B cell (primary cell): ENCODE data around the gene TUBAL3. TPM values are rescaled to one million over a fixed set of nuclear protein-coding genes. Genes with fewer than 3 reads are reported as not detected.

Source experiments
- ATAC-seq: fragments of 200-7000 bp; cut with Tn5 transposase; one replicate; pipeline ENCODE4 v1.10.0; 2021; ENCODE audit warnings: low read depth, mild to moderate bottlenecking, moderate number of reproducible peaks, moderate library complexity
- CTCF ChIA-PET: fragments of 350-600 bp; sonication (Branson Sonifier 250); formaldehyde crosslinking; loops from one replicate; lab custom pipeline; 2021; ENCODE audit warnings: antibody characterized with exemption, inconsistent platforms; lab: Charles Lee
- POLR2A ChIA-PET: fragments of 350-600 bp; sonication (Branson Sonifier 250); formaldehyde crosslinking; loops from one replicate; lab custom pipeline; 2021; ENCODE audit warnings: antibody characterized with exemption; lab: Charles Lee
- DNase-seq: peaks from one replicate; pipeline ENCODE4 v3.0.0; 2013
- H2AFZ ChIP-seq: 2 replicates; pipeline ENCODE4 v1.6.1; 2012; ENCODE audit warnings: mild to moderate bottlenecking, low read depth, low read length; ENCODE audit not compliant: insufficient read depth, poor library complexity, severe bottlenecking
- H3K27ac ChIP-seq, 2 donors: 1 replicate in 1 of 2; 2 replicates in 1 of 2; pipeline ENCODE4 v1.5.1; 2012 to 2013; ENCODE audit warnings: low read length in 2 of 2, mild to moderate bottlenecking in 2 of 2, moderate library complexity in 1 of 2
- H3K27me3 ChIP-seq, 4 experiments: fragments of 200-600 bp in 1 of 4; sonication (generic) in 1 of 4; replicated peaks in 1 of 4; 1 replicate in 2 of 4; 2 replicates in 2 of 4; pipeline versions ENCODE4 v1.6.1 to v1.7.0; 2013 to 2016; ENCODE audit warnings: low read length in 3 of 4, mild to moderate bottlenecking in 2 of 4, mixed read lengths in 1 of 4, moderate library complexity in 1 of 4; ENCODE audit not compliant: insufficient read depth in 4 of 4, control insufficient read depth in 3 of 4; ENCODE audit errors: control extremely low read depth in 1 of 4
- H3K36me3 ChIP-seq, 2 experiments: replicated peaks in 1 of 2; 1 replicate in 1 of 2; 2 replicates in 1 of 2; pipeline versions ENCODE4 v1.6.1 to v1.7.1; 2013; ENCODE audit warnings: low read length in 1 of 2; ENCODE audit not compliant: insufficient read depth in 2 of 2, control insufficient read depth in 1 of 2; ENCODE audit errors: control extremely low read depth in 1 of 2, extremely low read depth in 1 of 2
- H3K4me1 ChIP-seq, 2 donors: fragments of 200-600 bp in 1 of 2; sonication (generic) in 1 of 2; 1 replicate in 1 of 2; 2 replicates in 1 of 2; pipeline versions ENCODE4 v1.5.1 to v1.6.1; 2013 to 2017; ENCODE audit warnings: low read length in 2 of 2; ENCODE audit not compliant: control insufficient read depth in 2 of 2, insufficient read depth in 2 of 2
- H3K4me2 ChIP-seq: replicated peaks from 2 replicates; pipeline ENCODE3; 2012; ENCODE audit warnings: mild to moderate bottlenecking, low read depth, low read length; ENCODE audit not compliant: poor library complexity, severe bottlenecking
- H3K4me3 ChIP-seq, 5 experiments: fragments of 200-600 bp in 1 of 5; sonication (generic) in 1 of 5; 1 replicate in 3 of 5; 2 replicates in 2 of 5; pipeline versions ENCODE4 v1.5.1 to v1.7.0; 2011 to 2016; ENCODE audit warnings: low read length in 4 of 5, mild to moderate bottlenecking in 4 of 5, low read depth in 2 of 5, control low read depth in 1 of 5, moderate library complexity in 1 of 5; ENCODE audit not compliant: insufficient read depth in 1 of 5; ENCODE audit errors: control extremely low read depth in 1 of 5, extremely low read depth in 1 of 5
- H3K79me2 ChIP-seq: fragments of 200-600 bp; sonication (generic); one replicate; pipeline ENCODE4 v1.6.0; 2016; ENCODE audit warnings: low read length; ENCODE audit not compliant: control insufficient read depth, insufficient read depth
- H3K9ac ChIP-seq: fragments of 200-600 bp; sonication (generic); 2 replicates; pipeline ENCODE4 v1.6.1; 2017; ENCODE audit warnings: mild to moderate bottlenecking, low read length, moderate library complexity
- H3K9me3 ChIP-seq, 3 donors: one replicate each; pipeline versions ENCODE4 v1.6.1 to v1.7.1; 2013; ENCODE audit warnings: low read length in 2 of 3; ENCODE audit not compliant: control insufficient read depth in 2 of 3, insufficient read depth in 1 of 3; ENCODE audit errors: control extremely low read depth in 1 of 3
- H4K20me1 ChIP-seq: 2 replicates; pipeline ENCODE4 v1.6.0; 2012; ENCODE audit warnings: mild to moderate bottlenecking, low read length; ENCODE audit not compliant: insufficient read depth, control insufficient read depth, poor library complexity, severe bottlenecking
- H3K27ac Mint-ChIP-seq: one replicate; pipeline ENCODE4 v1.8.0; 2021; ENCODE audit warnings: mixed read lengths
- H3K27me3 Mint-ChIP-seq: one replicate; pipeline ENCODE4 v1.8.0; 2021; ENCODE audit warnings: mixed read lengths
- H3K4me1 Mint-ChIP-seq: one replicate; pipeline ENCODE4 v1.8.0; 2021; ENCODE audit warnings: mixed read lengths
- H3K4me3 Mint-ChIP-seq: one replicate; pipeline ENCODE4 v1.8.0; 2021; ENCODE audit warnings: mixed read lengths
- H3K9me3 Mint-ChIP-seq: one replicate; pipeline ENCODE4 v1.8.0; 2022; ENCODE audit warnings: mixed read lengths; ENCODE audit not compliant: insufficient read depth
- CTCF ChIP-seq: fragments of 200-600 bp; IDR thresholded peaks from one replicate; pipeline ENCODE4 v1.8.0; 2022; ENCODE audit warnings: antibody characterized with exemption, mild to moderate bottlenecking
- EZH2 ChIP-seq: IDR thresholded peaks from 2 replicates; pipeline ENCODE4 v1.6.1; 2012; ENCODE audit warnings: borderline replicate concordance, low read depth, mild to moderate bottlenecking, moderate library complexity, low read length; ENCODE audit not compliant: insufficient read depth, poor library complexity, severe bottlenecking
- WGBS: methylation state at CpG from one replicate; pipeline ENCODE4 v1.1.5; 2013; ENCODE audit warnings: missing lambda C conversion rate; ENCODE audit not compliant: insufficient coverage; 5-methylcytosine and 5-hydroxymethylcytosine counted together
- intact Hi-C: fragments of 100-400 bp; cut with micrococcal nuclease; formaldehyde crosslinking; loops from one replicate; pipeline ENCODE4 v1.10.0; 2022
- polyA plus RNA-seq: library from polyadenylated mRNA; depleted of rRNA; stranded (reverse); fragments of >200 nt; gene quantifications from 2 replicates; pipeline ENCODE4 v1.2.3, GENCODE V29; 2012
- total RNA-seq, 2 donors: library from RNA; stranded (reverse); fragments of 120-200 nt in 1 of 2; gene quantifications; 1 replicate in 1 of 2; 2 replicates in 1 of 2; pipeline versions ENCODE4 v1.2.3 to v1.2.4, GENCODE V29; 2013 to 2022

TUBAL3 gene
- total and polyA plus RNA-seq, 2 donors (not counting 1 experiment from before 2014, with no cell fraction given): not detected

GRCh38 chr10:5446390-5446926 lies 41.8 kb upstream of the TUBAL3 start:
- Histone ChIP-seq H3K4me3 (peak overlapping the region; percentile 45 to 76 (median 62)), H3K36me3 (no peaks in the 10 kb centered on the region), H3K9me3 (no peaks in the 10 kb centered on the region), H3K27me3 (no peaks in the 10 kb centered on the region), H3K9ac (peak overlapping the region; percentile 82), H2AFZ (peak overlapping the region; percentile 86), H3K79me2 (peaks cover 7% of the 10 kb centered on the region), H3K4me2 (peak overlapping the region; percentile 86), H3K4me1 (peaks cover 20 to 21% of the 10 kb centered on the region in 2 donors), H4K20me1 (no peaks in the 10 kb centered on the region), H3K27ac (peak overlapping the region; percentile 30 to 44)
- ATAC-seq: peak; percentile 96
- intact Hi-C loops: loop anchor here (2.0 to 10.0 kb wide), 4 partner anchors 34 to 878 kb away; partner anchors contain the start of genes GDI2, NET1 and TASOR2
- no peaks in the 10 kb centered on the region for H3K27me3 Mint-ChIP-seq
- TF ChIP-seq EZH2 (no peak), CTCF (no peak)
- H3K9me3 Mint-ChIP-seq: no peaks in the 10 kb centered on the region
- WGBS: 9% methylated on average over 14 of the region's 23 CpGs
- DNase-seq: peak; percentile 89
- H3K4me1 Mint-ChIP-seq: peaks cover 47% of the 10 kb centered on the region
- H3K4me3 Mint-ChIP-seq: peak overlapping the region; percentile 91
- H3K27ac Mint-ChIP-seq: peak overlapping the region; percentile 87
- ChIA-PET CTCF (interaction anchor here (0.7 to 17.3 kb wide), 9 partner anchors 8 to 178 kb away, joined by 3 to 659 read pairs (median 3); no protein-coding TSS in a partner anchor), POLR2A (interaction anchor here (0.6 to 0.8 kb wide), 2 partner anchors 176 to 368 kb away, joined by 3 to 4 read pairs; no protein-coding TSS in a partner anchor)

GRCh38 chr10:5445006-5445405 lies 40.4 kb upstream of the TUBAL3 start:
- intact Hi-C loops: loop anchor here (5.0 to 10.0 kb wide), 2 partner anchors 367 to 880 kb away; partner anchors contain the start of gene GDI2
- no peak overlapping the region for H3K4me3 ChIP-seq
- no peak overlapping the region for H3K4me3 Mint-ChIP-seq
- 97% methylated on average over 4 of the region's 5 CpGs for whole genome bisulfite sequencing
- H3K9me3 Mint-ChIP-seq: no peaks in the 10 kb centered on the region
- peaks cover 20 to 21% of the 10 kb centered on the region in 2 donors for H3K4me1 ChIP-seq
- ChIA-PET CTCF (interaction anchor here (0.7 to 17.3 kb wide), 4 partner anchors 9 to 179 kb away, joined by 3 to 659 read pairs (median 18); no protein-coding TSS in a partner anchor), POLR2A (interaction anchor here (1.0 kb wide), 1 partner anchor 178 kb away, joined by 3 read pairs; no protein-coding TSS in a partner anchor)
- H2AFZ ChIP-seq: no peak overlapping the region
- no peaks in the 10 kb centered on the region for H3K9me3 ChIP-seq
- H3K79me2 ChIP-seq: peaks cover 7% of the 10 kb centered on the region
- no peak overlapping the region for H3K9ac ChIP-seq
- no peak overlapping the region for H3K27ac Mint-ChIP-seq
- no peaks in the 10 kb centered on the region for H3K36me3 ChIP-seq
- no peak overlapping the region for H3K4me2 ChIP-seq
- H3K27ac ChIP-seq: no peak overlapping the region
- DNase-seq (no peak), ATAC-seq (no peak)
- H3K4me1 Mint-ChIP-seq: peaks cover 46% of the 10 kb centered on the region
- TF ChIP-seq CTCF (no peak), EZH2 (no peak)
- H3K27me3 Mint-ChIP-seq: no peaks in the 10 kb centered on the region
- H4K20me1 ChIP-seq: no peaks in the 10 kb centered on the region
- no peaks in the 10 kb centered on the region for H3K27me3 ChIP-seq
